HG03066 (cell line): ENCODE results near the gene LBX2.

Experiments
- ATAC-seq: cut with Tn5 transposase; IDR thresholded peaks from one replicate; pipeline ENCODE4 v1.9.1; 2021; ENCODE audit warnings: low read depth; ENCODE audit not compliant: unreplicated experiment

Gene LBX2

DNA sequence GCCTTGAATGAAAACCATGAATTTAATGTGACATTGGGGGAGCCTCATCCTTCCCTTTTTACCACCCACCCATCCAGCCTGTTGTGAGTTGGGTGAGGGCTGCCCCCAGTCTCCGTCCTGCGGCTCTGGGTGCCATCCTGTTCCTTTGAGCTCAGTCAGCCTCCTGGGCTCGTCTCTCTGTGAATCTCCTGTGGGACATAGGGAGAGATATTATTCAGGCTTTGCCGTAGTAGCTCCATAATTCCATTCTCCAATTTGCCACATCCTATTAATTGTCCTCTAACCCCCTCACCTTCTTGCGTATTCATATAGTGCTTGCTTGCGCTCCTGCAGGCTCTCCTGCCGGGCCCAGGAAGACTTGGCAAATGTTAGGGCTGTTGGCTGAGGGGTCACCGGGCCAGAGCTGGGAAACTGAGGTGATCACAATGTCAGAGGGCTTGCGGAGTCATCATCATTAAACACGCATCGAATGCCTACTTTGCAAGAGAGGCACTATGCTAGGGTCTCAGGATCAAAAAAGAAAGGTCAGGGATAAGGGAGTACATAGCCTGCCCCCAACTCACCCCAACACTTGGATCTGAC is 27.3 kb upstream of the LBX2 start:
- no peak for ATAC-seq

DNA sequence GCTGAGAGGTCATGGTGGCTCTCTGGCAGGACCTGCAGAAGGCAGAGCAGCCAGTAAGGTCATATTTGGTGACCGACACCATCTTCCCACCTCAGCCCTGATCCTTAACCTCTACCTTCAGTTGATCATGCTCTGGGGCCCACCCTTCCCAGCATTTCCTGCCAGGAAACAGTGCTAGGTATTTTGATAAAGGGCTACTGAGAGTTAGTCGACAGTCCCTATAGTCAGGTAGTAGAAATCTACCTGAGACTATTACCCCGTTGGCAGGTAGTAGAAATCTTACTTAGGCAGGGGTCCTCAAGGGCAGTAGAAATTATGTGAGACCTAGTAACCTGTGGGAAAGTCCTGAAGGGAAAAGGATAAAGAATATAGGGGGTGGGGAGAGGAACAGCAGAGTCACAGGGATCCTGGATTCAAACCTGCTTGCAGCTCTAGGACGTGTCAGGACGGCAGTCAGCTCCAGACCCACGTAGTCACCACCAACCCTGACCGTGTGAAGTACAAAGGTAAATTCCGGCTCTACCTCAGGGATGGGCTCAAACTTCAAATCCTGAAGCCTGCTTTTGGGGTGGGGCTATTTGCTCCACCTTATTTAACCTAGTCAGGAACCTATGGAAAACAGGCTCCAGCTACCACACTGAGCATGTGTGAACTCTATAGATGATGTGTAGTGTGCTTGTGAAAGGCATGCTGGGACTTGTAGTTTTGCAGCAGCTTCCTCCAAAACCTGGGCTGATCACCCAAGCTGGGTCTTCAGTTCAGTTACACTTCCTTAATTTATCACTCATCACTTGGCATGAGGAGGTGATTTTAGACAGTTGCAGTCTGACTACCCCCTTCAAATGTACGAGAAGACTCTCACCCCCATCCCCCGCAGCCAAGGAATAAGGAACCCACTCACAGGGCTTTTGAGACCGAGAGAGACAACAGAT is 26.6 kb upstream of the LBX2 start, which contains the start of gene DQX1:
Gene DQX1 (minus strand): TSS at position 515 of the 932 bp plus-strand sequence. CDS start 502 bp downstream, at position 13.
- ATAC-seq, result no peak

DNA sequence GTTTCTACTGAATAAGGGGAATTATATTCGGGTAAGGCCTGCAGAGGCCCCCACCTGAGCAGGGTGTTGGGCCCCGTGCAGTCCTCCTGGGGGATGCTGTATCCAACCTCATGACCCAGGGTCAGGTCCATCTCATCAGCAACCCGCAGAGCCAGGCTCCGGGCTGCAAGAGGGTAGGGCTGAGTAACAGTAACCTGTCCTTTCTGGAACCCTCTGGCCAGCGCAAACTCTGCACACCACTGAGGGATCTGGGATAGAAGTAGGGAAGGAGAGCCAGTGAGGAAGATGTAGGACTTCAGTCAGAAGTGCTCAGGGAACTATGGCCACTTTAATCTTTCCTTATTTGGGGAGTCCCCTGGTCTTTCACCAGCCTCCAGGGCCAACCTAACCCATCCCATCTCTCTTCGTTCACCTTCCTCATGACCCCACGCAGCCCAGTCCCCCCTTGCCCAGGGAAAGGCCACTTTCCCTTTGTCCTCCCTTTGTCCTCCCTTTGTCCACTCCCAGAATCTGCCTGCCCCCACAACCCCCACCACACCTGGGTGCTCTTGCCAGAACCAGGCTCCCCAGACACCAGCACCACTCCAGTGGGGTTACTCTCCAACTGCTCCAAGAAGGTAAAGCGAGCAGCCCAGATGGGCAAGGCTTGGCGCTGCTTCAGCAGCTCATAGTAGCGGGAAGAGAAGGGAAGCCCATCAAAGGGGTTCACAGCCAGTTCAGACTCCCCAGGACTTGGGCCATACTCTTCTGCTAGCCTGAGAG is 25.7 kb upstream of the LBX2 start:
- ATAC-seq, result no peak

DNA sequence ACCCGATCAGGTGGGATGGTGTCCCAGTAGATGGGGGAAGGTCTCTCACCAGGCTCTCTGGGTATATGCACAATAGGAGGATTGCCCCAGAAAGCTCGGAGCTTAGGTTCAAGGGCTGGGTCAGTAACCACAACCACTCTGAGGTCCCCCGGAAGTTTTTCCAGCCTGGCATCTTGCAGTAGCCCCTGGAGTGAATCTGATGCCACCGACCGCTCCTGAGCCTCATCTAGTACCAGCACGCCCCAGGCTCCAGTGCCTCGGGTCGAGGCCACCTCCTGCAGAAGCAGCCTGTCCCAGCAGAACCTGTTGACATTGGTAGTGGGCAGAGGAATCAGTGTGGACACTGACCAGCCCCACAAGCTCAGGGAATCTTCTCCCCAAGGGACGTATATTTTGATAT is 24.6 kb upstream of the LBX2 start:
- ATAC-seq, result no peak

DNA sequence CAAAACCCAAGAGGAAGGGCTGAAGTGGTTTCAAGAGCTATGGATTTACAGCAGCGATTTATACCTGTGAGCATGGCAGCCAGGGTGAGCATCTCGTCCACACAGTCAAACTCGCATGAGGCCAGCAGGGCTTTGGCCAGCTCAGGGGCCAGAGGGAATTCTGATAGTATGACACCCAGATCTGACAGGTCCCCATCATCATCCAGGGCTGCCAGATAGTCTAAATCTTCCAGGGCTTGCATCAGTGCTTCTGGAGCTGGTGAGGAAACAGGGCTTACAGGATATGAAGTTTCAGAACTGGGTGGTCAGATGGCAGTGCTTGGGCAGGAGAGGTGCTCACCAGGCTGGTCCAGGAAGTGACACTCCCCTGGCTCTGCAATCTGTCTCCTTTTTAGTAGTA is 23.1 kb upstream of the LBX2 start:
- no peak for ATAC-seq

DNA sequence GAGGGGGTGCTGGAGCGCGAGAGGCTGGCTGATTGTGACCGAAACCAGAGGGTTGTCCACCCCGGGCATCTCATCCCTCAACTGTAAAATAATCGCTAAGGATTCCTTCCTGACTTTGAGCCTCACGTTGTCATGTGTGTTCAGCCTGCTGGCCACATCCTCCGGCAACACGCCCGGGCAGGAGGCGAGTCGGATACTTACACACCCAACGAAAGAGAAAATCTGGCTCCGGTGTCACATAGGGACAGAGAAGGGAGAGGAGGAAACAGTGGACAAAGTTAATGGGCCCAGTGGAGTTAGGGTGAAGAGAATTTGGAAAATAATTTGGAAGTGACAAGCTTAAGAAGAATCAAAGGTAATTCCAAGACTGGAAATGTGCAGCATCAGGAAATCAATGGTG is 17.2 kb upstream of the LBX2 start:
- no peak for ATAC-seq

DNA sequence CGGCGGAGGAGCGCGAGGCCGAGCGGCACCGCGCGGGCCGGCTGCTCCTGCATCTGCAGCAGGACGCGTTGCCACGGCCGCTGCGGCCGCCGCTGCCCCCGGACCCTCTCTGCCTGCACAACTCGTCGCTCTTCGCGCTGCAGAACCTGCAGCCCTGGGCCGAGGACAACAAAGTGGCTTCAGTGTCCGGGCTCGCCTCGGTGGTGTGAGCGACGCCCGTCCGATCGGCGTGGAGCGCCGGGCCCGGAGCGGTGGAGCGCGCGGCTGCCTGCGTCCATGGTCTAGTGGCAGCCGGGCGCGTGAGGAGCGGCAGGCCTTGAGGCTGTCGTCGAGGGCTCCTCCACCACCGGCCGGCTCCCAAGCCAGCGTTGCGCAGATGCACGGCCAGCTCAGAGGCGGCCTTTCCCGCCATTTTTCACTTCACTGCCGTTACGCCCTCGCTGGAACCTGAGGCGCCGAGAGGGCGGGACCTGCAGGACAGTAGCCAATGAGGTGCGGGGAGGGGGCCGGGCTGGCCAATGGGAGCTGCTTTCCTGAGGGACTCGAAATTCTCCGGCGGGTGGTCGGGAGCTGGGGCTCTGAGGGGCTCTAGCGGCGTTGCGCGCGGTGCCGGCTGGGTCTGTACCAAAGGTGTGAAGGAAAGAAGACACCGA is 16.7 kb upstream of the LBX2 start:
- no peak for ATAC-seq

DNA sequence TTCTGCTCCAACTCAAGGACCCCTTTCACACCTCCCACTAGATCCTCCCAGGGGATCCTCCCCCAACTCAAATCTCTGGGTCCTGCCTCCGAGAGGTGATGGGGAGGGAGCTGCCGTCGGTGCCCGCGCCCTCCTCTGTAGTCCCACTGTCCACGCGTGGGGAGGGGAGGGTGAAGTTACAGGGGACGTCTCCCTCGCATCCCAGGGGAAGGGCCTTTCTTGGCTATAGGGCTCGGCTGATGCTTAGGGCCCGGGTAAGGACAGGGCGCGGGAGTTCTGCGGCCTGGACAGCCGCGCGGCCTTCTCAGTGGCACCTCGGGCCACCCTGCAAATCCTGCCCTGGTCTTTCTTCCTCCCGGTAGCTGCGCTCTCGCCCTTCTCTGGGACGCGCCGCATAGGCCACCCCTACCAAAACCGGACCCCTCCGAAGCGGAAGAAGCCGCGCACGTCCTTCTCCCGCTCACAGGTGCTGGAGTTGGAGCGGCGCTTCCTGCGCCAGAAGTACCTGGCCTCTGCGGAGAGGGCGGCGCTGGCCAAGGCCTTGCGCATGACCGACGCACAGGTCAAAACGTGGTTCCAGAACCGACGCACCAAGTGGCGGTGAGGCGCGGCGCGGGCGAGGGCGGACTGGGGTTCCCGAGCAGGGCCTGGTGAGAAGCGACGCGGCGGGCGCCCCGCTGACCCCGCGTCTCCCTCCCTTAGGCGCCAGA is 16.0 kb upstream of the LBX2 start:
- ATAC-seq, result no peak

DNA sequence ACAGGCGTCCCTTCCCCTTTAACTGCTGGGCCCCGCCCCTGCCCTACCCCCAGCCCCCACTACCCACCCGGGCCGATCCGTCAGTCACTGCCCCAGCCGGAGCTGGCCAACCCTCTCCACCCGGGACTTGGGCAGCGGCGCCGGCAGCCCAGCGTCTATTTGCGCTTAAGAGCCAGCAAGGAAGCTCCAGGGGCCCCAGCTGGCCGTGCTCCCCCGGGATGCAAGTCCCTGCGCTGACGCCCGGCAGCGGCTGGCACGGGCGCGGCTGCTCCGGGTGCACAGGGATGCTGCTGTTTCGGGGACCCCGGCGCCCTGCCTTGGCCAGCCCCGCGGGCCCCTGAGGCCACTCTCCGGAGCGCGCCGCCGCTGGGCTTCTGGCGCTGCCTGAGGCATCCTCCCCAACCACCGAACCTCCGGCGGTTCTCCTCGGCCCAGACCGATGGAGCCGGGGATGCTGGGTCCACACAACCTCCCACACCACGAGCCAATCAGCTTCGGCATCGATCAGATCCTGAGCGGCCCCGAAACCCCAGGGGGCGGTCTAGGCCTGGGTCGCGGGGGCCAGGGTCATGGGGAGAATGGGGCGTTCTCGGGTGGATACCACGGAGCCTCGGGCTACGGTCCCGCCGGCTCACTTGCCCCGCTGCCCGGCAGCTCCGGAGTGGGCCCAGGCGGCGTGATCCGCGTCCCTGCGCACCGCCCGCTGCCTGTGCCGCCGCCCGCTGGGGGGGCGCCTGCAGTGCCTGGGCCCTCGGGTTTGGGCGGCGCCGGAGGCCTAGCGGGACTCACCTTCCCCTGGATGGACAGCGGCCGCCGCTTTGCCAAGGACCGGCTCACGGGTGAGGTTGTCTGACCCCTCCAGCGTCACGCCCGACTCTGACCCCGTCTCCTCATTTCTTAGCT is 15.2 kb upstream of the LBX2 start, which contains the start of gene TLX2:
Gene TLX2 (plus strand): TSS at position 83 of the 903 bp plus-strand sequence. CDS start 357 bp downstream, at position 440.
- no peak for ATAC-seq

DNA sequence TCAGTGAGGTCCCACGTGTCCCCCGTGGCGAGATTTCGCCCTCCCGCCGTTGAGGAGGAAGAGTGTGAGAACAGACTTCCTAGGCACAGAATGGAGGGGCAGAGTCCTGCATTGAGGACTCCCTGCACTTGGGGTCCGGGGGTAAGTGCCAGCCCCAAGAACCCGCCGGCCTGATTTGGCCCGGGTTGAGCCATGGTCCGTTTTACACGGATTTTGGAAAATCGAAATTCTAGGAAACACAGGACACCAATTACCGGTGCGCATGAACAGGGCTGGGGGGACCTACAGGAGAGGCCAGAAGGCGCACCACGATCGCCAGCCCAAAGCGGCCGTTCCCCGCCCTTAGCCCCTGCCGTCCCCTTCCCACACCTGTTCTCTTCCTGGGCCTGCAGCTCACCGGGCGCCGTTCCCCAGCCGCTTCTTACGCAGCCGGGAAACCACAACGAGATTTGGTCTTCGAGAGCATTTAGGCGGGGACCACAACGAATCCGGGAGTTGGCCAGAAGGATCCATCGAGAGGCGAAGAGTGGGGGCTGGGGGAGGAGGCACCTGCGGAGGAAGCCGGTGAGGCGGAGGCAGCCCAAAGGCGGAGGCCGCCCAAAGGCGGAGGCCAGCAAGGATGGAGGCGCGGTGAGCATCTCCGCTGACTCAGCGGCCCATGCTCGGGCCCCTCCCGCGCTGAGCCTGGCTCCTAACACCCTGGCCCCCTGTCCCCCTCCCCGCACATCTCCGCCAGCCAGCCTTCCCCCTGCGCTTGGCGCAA is 14.4 kb upstream of the LBX2 start:
- ATAC-seq, result no peak

DNA sequence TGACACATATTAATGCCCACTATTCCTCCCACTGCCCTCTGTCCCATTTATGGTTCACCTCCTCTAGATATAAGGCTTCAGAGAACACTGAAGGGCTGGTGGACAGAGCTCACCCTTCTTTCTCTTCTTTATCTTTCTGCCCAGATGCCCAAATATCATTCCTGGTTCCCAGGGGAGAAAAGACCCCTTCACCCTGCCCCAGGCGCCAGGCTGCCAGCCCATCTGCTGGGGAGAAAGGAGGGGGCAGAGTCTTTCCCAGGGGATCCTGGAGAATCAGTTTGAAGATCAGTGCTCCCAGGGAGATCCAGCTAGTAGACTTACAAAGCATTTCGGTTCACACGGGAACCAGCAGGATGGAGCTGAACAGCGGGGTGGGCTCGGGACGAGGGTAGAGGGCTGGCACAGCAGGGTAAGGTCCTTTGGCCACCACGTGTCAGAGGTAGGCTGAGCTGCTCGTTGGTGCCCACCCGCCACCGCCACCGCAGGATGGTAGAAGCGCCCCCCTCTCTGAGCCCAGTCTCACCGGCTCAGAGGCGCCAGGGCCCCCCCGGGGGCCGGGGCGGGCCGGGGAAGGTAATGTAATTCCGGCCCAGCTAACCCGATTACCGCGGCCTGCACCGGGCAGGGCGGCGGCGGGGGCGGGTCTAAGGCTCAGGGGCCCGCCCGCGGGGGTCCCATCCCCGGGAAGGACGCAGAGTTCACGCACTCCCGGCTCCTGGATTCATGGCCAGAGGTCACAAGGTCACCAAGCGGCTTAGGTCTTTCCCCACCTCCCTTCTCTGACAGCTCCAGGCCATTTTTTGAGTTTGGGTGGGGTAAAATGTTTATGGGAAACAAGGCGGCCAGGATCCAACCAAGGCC is 13.6 kb upstream of the LBX2 start:
- no peak for ATAC-seq

DNA sequence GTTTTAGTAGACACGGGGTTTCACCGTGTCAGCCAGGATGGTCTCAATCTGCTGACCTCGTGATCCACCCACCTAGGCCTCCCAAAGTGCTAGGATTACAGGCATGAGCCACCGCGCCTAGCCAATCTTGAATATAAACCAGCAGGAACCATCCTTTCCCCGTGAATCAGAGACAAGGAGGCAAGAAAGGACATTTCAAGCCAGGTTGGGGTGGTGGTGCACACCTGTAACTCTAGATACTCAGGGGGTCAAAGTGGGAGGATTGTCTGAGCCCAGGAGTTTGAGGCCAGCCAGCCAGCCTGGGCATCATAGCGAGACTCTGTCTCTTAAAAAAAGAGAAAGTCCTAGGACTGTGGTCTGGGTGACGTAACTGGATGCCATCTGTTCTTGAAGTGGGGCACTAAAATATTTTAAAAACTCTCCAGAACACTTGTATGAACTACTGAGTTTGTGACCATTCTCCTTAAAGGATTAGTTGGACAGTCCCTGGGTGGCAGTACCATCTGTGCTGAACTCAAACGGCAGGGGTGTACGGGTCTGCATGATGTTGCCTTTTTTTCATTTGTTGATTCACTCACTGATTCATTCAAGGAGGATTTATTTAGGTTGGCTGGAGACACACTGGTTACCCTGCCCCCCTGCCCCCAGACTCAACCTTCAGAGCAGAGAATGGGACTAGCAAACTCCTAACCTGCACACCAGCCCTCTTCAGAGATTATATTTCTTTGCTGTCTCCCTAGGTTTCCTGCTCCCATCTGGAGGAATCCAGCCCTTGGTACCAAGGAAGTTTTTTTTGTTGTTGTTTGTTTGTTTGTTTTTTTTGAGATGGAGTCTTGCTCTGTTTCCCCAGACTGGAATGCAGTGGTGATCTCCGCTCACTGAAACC is 11.9 kb upstream of the LBX2 start:
- ATAC-seq, result no peak

DNA sequence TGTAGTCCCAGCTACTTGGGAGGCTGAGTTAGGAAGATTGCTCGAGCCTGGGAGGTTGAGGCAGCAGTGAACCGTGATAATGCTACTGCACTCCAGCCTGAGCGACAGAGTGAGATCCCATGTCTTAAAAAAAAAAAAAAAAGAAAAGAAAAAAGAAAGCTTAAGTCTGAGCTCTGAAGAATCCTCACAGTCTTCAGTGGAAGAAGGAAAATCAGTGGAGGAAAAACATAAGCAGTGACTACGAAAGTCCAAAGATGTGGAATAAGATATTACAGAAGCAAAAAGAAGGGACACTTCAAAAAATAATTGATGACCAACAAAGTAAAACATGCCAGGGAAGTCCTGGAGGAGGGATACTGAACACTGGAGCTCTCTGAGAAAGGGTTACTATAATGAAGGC is 10.9 kb upstream of the LBX2 start:
- ATAC-seq, result no peak

DNA sequence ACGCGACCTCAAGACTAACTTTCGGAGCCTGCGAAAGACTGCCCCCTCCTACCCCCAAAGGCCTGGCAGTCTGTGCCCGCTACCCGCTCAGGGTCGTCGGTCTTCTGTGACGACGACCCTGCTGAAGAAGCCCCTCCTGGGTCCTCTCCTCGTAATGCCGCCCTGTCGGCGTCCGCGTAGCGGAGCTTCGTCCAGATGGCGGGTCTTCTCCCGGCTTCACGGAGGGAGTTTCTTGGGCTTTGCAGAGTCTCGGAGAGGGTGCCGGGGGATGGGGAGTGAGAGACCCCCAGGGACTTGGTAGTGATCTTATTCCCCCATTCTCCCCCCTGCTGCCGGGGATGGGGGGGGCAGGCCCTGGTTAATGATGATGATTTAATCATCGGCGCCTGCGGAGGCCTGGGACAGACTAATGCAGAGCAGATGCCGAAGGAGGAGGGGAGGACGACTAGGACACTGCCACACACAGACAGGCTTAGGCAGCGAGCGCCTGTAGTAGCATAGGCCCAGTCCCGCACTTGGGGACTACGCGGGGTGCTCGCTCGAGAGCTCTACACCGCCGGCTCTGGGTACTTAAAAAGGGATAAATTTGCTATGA is 8.6 kb upstream of the LBX2 start:
- peak; percentile 17 for ATAC-seq

DNA sequence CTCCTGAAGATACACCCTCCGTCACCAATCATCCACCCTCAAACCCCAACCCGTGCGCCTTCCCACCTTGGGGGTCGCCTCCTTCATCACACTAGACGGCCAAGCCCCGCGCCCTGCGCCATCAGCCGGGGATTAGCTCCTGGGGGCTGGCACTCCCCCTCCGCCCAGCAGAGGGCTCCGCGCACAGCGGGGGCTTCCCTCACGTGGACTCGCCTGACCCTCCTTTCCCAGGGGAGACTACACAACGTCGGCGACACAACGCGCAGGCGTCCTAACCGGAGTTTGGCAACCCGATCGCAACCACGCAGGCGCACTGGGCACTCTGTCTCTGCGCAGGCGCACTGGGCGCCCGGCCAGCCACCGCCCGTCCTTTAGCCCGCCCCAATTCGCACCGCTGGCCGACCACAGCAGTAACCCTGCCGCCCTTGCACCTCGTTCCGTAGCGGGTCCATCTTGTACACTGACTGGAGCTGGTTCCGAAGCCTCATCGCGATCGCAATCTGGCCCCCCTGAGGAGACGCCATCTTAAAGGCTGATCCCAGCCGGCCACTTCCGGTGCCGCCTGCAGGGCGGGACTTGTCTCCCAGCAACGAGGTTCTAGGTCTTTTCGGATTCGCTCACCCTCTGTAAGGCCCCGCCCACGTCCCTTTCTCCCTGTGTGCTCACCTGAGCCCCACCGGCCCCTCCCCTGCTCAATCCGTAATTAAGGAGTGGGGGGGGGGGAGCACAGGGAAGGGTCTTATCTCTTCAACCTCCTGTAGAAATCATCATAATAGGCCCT is 7.9 kb upstream of the LBX2 start, which contains the start of gene PCGF1:
Gene PCGF1 (minus strand): TSS at position 551 of the 781 bp plus-strand sequence. CDS start 27 bp downstream, at position 524.
- ATAC-seq, result peak; percentile 90
